Measurements from ENCODE around the gene SYT2. TPM values are rescaled to one million over a fixed set of nuclear protein-coding genes. Genes with fewer than 3 reads are reported as not detected.

SYT2 gene
- polyA plus RNA-seq, 1 of the 3 experiments (the other 2 are of a cell fraction): 0.03 TPM

- Histone ChIP-seq H3K9me2 (no peaks in the 10 kb centered on the region), H3K27ac (ENCODE audit: low read depth in 2 of 2, low read length in 1 of 2) (no peak overlapping the region), H3K4me3 (ENCODE audit: low read depth in 2 of 2, low read length in 1 of 2) (no peak overlapping the region), H3K4me2 (peak overlapping the region; percentile 1; the same call in 1 of the 2 replicates), H3K9ac (no peak overlapping the region), H2AFZ (ENCODE audit: low read depth) (peak overlapping the region; percentile 11; the same call in 1 of the 2 replicates), H3K27me3 (ENCODE audit: insufficient read depth) (no peaks in the 10 kb centered on the region), H4K20me1 (ENCODE audit: insufficient read depth) (no peaks in the 10 kb centered on the region), H3F3A (replicated peaks; ENCODE audit: insufficient read depth) (no peaks in the 10 kb centered on the region), H3K4me1 (ENCODE audit: control insufficient read depth in 1 of 2, insufficient read depth in 2 of 2, low read depth in 1 of 2, low read length in 1 of 2) (peaks cover 8 to 16% of the 10 kb centered on the region in 2 experiments; a peak in 3 of 4 replicates), H3K9me3 (no peaks in the 10 kb centered on the region), H3K36me3 (replicated peaks in 1 of 2; ENCODE audit: control insufficient read depth in 1 of 2, insufficient read depth in 2 of 2, low read length in 1 of 2) (no peaks in the 10 kb centered on the region), H3K79me2 (ENCODE audit: insufficient read depth) (no peaks in the 10 kb centered on the region)
- CTCF ChIA-PET: interaction anchor here (1.4 to 1.6 kb wide), 3 partner anchors 37 to 159 kb away, joined by 5 to 8 read pairs (median 5); no protein-coding TSS in a partner anchor
- no peak for TF ChIP-seq FOXJ3 (CRISPR knock-in tag; IDR thresholded peaks at IDR 0.05)
- TF ChIP-seq RFX5 (IDR thresholded peaks at IDR 0.05; ENCODE audit: low read length): no peak
- TF ChIP-seq TEAD4 (IDR thresholded peaks at IDR 0.05; ENCODE audit: borderline replicate concordance, insufficient read depth): no peak
- no peak for TF ChIP-seq EP300 (IDR thresholded peaks at IDR 0.05; ENCODE audit: borderline replicate concordance in 1 of 2, low read depth in 1 of 2, low read length in 1 of 2)
- TF ChIP-seq SMC3 (IDR thresholded peaks at IDR 0.05; ENCODE audit: low read depth, low read length): no peak
- TF ChIP-seq, protein P1, sequence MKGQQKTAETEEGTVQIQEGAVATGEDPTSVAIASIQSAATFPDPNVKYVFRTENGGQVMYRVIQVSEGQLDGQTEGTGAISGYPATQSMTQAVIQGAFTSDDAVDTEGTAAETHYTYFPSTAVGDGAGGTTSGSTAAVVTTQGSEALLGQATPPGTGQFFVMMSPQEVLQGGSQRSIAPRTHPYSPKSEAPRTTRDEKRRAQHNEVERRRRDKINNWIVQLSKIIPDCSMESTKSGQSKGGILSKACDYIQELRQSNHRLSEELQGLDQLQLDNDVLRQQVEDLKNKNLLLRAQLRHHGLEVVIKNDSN (IDR thresholded peaks at IDR 0.05; ENCODE audit: borderline replicate concordance, low read depth): no peak
- DNase-seq: no peak
- no CpG with 5 or more reads among the region's 7 CpGs for WGBS (ENCODE audit: low lambda C conversion rate)
- POLR2A ChIA-PET: no interaction called here
Measured at GRCh38 chr1:202623075-202623474, 87.2 kb downstream of the SYT2 start.

DNA sequence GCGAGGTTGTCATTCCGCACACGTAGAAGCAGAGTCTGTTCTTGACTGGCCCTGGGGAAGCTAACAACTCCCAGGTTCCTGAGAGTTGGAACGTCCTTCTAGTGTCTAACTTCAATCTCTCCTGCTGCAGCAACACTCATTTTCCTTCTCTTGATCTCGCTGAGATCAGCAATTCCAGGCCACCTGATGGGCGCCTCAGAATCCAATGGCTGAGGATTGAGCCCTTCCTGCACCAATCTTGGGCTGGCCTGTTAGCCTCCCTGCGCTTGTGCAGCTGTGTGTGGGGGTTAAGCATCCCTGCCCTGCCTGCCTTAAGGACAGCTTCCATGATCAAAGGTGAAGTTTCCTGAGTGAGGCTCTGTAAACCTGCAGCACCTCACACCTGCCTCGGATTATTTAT, 87.9 kb downstream of the SYT2 start:
- Histone ChIP-seq H3K4me1 (ENCODE audit: control insufficient read depth in 1 of 2, insufficient read depth in 2 of 2, low read depth in 1 of 2, low read length in 1 of 2) (peaks cover 8 to 16% of the 10 kb centered on the region in 2 experiments; a peak in 3 of 4 replicates), H3K9me3 (no peaks in the 10 kb centered on the region), H3K79me2 (ENCODE audit: insufficient read depth) (no peaks in the 10 kb centered on the region), H4K20me1 (ENCODE audit: insufficient read depth) (no peaks in the 10 kb centered on the region), H3K9ac (no peak overlapping the region), H3K27me3 (ENCODE audit: insufficient read depth) (no peaks in the 10 kb centered on the region), H3F3A (replicated peaks; ENCODE audit: insufficient read depth) (no peaks in the 10 kb centered on the region), H3K4me2 (no peak overlapping the region), H3K4me3 (ENCODE audit: low read depth in 2 of 2, low read length in 1 of 2) (no peak overlapping the region), H3K36me3 (replicated peaks in 1 of 2; ENCODE audit: control insufficient read depth in 1 of 2, insufficient read depth in 2 of 2, low read length in 1 of 2) (no peaks in the 10 kb centered on the region), H3K9me2 (no peaks in the 10 kb centered on the region), H2AFZ (ENCODE audit: low read depth) (no peak overlapping the region), H3K27ac (ENCODE audit: low read depth in 2 of 2, low read length in 1 of 2) (no peak overlapping the region)
- TF ChIP-seq RAD21 (IDR thresholded peaks at IDR 0.05; ENCODE audit: low read length) (no peak), TAF1 (IDR thresholded peaks at IDR 0.05; ENCODE audit: borderline replicate concordance, low read depth, low read length) (no peak), EP300 (IDR thresholded peaks at IDR 0.05; ENCODE audit: borderline replicate concordance in 1 of 2, low read depth in 1 of 2, low read length in 1 of 2) (no peak), RFX5 (IDR thresholded peaks at IDR 0.05; ENCODE audit: low read length) (no peak), CHD2 (IDR thresholded peaks at IDR 0.05; ENCODE audit: low read length, partially characterized antibody) (no peak), ZBTB33 (IDR thresholded peaks at IDR 0.05; ENCODE audit: borderline replicate concordance, low read depth) (no peak), SMC3 (IDR thresholded peaks at IDR 0.05; ENCODE audit: low read depth, low read length) (no peak), TCF12 (IDR thresholded peaks at IDR 0.05) (no peak), GATA2 (CRISPR knock-in tag; IDR thresholded peaks at IDR 0.05) (no peak), RXRA (IDR thresholded peaks at IDR 0.05; ENCODE audit: borderline replicate concordance, low read depth) (no peak), POLR2AphosphoS5 (IDR thresholded peaks at IDR 0.05; ENCODE audit: low read depth, low read length) (no peak), SIN3A (IDR thresholded peaks at IDR 0.05; ENCODE audit: borderline replicate concordance, low read depth, low read length) (no peak), NRF1 (IDR thresholded peaks at IDR 0.05; ENCODE audit: low read depth, low read length) (no peak), EZH2phosphoT487 (IDR thresholded peaks at IDR 0.05; ENCODE audit: borderline replicate concordance, low read depth) (no peak)
- TF ChIP-seq, protein P2, sequence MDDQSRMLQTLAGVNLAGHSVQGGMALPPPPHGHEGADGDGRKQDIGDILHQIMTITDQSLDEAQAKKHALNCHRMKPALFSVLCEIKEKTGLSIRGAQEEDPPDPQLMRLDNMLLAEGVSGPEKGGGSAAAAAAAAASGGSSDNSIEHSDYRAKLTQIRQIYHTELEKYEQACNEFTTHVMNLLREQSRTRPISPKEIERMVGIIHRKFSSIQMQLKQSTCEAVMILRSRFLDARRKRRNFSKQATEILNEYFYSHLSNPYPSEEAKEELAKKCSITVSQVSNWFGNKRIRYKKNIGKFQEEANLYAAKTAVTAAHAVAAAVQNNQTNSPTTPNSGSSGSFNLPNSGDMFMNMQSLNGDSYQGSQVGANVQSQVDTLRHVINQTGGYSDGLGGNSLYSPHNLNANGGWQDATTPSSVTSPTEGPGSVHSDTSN (IDR thresholded peaks at IDR 0.05): no peak
- TF ChIP-seq, protein P3, sequence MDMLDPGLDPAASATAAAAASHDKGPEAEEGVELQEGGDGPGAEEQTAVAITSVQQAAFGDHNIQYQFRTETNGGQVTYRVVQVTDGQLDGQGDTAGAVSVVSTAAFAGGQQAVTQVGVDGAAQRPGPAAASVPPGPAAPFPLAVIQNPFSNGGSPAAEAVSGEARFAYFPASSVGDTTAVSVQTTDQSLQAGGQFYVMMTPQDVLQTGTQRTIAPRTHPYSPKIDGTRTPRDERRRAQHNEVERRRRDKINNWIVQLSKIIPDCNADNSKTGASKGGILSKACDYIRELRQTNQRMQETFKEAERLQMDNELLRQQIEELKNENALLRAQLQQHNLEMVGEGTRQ (IDR thresholded peaks at IDR 0.05; ENCODE audit: borderline replicate concordance, low read depth, low read length): no peak
- TF ChIP-seq, protein P4, sequence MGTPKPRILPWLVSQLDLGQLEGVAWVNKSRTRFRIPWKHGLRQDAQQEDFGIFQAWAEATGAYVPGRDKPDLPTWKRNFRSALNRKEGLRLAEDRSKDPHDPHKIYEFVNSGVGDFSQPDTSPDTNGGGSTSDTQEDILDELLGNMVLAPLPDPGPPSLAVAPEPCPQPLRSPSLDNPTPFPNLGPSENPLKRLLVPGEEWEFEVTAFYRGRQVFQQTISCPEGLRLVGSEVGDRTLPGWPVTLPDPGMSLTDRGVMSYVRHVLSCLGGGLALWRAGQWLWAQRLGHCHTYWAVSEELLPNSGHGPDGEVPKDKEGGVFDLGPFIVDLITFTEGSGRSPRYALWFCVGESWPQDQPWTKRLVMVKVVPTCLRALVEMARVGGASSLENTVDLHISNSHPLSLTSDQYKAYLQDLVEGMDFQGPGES (IDR thresholded peaks at IDR 0.05; ENCODE audit: low read depth, low read length): no peak
- ChIA-PET POLR2A (no interaction called here), CTCF (interaction anchor here (0.8 to 1.8 kb wide), 5 partner anchors 10 to 158 kb away, joined by 3 to 8 read pairs (median 5); no protein-coding TSS in a partner anchor)
- DNase-seq: no peak
- WGBS (ENCODE audit: low lambda C conversion rate): 94% methylated on average over 8 of the region's 8 CpGs

Data from SK-N-SH (cell line).